Activated CD4-positive, alpha-beta T cell treated with anti-CD3 and anti-CD28 coated beads for 48 hours (primary cell): ENCODE measurements around the gene POLQ.
"Not testable (repeated sequence)": the region's sequence is repeated elsewhere in the genome, so short reads cannot be mapped to it uniquely, and the experiment has no call there.

Experiments
- DNase-seq: peaks from one replicate; pipeline ENCODE4 v3.0.0-alpha.2; 2020

The POLQ gene

GRCh38 chr3:121545574-121546455 is at the start of gene POLQ:
TSS of gene POLQ (minus strand) at chr3:121545988. CDS start at chr3:121545877, 111 bp downstream.
- DNase-seq: peak; percentile 91

- DNase-seq: no peak
These were observed 49.1 kb upstream of the POLQ start for GRCh38 chr3:121594850-121595249.

- not testable (repeated sequence) for DNase-seq
These were observed 48.0 kb upstream of the POLQ start for GRCh38 chr3:121593806-121594205.

GRCh38 chr3:121592856-121593702 is 47.3 kb upstream of the POLQ start, which contains the start of gene FBXO40:
TSS of gene FBXO40 (plus strand) at chr3:121593379. CDS start at chr3:121620576, 27,197 bp downstream.
- DNase-seq: no peak

GRCh38 chr3:121584418-121584817 is 38.6 kb upstream of the POLQ start:
- no peak for DNase-seq

GRCh38 chr3:121581691-121582090 is 35.9 kb upstream of the POLQ start:
- DNase-seq: no peak

GRCh38 chr3:121574449-121574848 is 28.7 kb upstream of the POLQ start:
- DNase-seq: no peak

GRCh38 chr3:121567649-121568048 is 21.9 kb upstream of the POLQ start, which contains the start of gene ARGFX:
TSS of gene ARGFX (plus strand) at chr3:121567949. CDS start at chr3:121570714, 2,765 bp downstream.
- no peak for DNase-seq

- DNase-seq: no peak
These were observed 21.0 kb upstream of the POLQ start for GRCh38 chr3:121566773-121567172.

GRCh38 chr3:121562148-121562547 is 16.4 kb upstream of the POLQ start:
- DNase-seq: no peak

GRCh38 chr3:121557426-121557934 is 11.7 kb upstream of the POLQ start:
- DNase-seq: no peak

GRCh38 chr3:121552797-121553196 is 7.0 kb upstream of the POLQ start:
- DNase-seq: no peak

GRCh38 chr3:121552379-121552778 is 6.6 kb upstream of the POLQ start:
- DNase-seq: no peak

- peak; percentile 19 for DNase-seq
These were observed 677 bp downstream of the POLQ start for GRCh38 chr3:121545049-121545573.

- no peak for DNase-seq
These were observed 2.9 kb downstream of the POLQ start for GRCh38 chr3:121542924-121543323.

- DNase-seq: no peak
These were observed 14.5 kb downstream of the POLQ start for GRCh38 chr3:121531269-121531668.

GRCh38 chr3:121529308-121529707 is 16.5 kb downstream of the POLQ start:
- no peak for DNase-seq

GRCh38 chr3:121520510-121520909 is 25.3 kb downstream of the POLQ start:
- DNase-seq: no peak

- DNase-seq: no peak
These were observed 27.7 kb downstream of the POLQ start for GRCh38 chr3:121517953-121518655.

- DNase-seq: no peak
These were observed 29.9 kb downstream of the POLQ start for GRCh38 chr3:121515862-121516261.

- DNase-seq: no peak
These were observed 30.5 kb downstream of the POLQ start for GRCh38 chr3:121515313-121515712.

- DNase-seq: no peak
These were observed 31.3 kb downstream of the POLQ start for GRCh38 chr3:121514496-121514895.
